HG02870 (cell line): ENCODE results near the gene CD84.
A peak's percentile ranks its signal among the peaks of the same experiment; 100 is the strongest.
"Not testable (repeated sequence)": the region's sequence is repeated elsewhere in the genome, so short reads cannot be mapped to it uniquely, and the experiment has no call there.

Experiments used
- ATAC-seq: cut with Tn5 transposase; IDR thresholded peaks from one replicate; pipeline ENCODE4 v1.9.1; 2021; ENCODE audit warnings: mild to moderate bottlenecking, moderate library complexity; ENCODE audit not compliant: unreplicated experiment

The CD84 gene

GRCh38 chr1:160575112-160575664 lies 4.1 kb downstream of the CD84 start:
- no peak for ATAC-seq

GRCh38 chr1:160570840-160571239 lies 8.5 kb downstream of the CD84 start:
- no peak for ATAC-seq

GRCh38 chr1:160569806-160570205 lies 9.5 kb downstream of the CD84 start:
- no peak for ATAC-seq

- peak; percentile 67 for ATAC-seq
These were observed 11.2 kb downstream of the CD84 start for GRCh38 chr1:160567858-160568682.

GRCh38 chr1:160567341-160567740 lies 12.0 kb downstream of the CD84 start:
- ATAC-seq: no peak

GRCh38 chr1:160565564-160565963 lies 13.7 kb downstream of the CD84 start:
- ATAC-seq: no peak

- ATAC-seq: not testable (repeated sequence)
These were observed 16.1 kb downstream of the CD84 start for GRCh38 chr1:160563230-160563629.

GRCh38 chr1:160562745-160563144 lies 16.6 kb downstream of the CD84 start:
- ATAC-seq: not testable (repeated sequence)

- no peak for ATAC-seq
These were observed 18.5 kb downstream of the CD84 start for GRCh38 chr1:160560806-160561205.

- no peak for ATAC-seq
These were observed 19.1 kb downstream of the CD84 start for GRCh38 chr1:160560045-160560705.

- ATAC-seq: not testable (repeated sequence)
These were observed 19.9 kb downstream of the CD84 start for GRCh38 chr1:160559437-160559836.

GRCh38 chr1:160558660-160559380 lies 20.5 kb downstream of the CD84 start:
- ATAC-seq: no peak

- no peak for ATAC-seq
These were observed 25.5 kb downstream of the CD84 start for GRCh38 chr1:160553778-160554177.

GRCh38 chr1:160552425-160552824 lies 26.9 kb downstream of the CD84 start:
- ATAC-seq: no peak

- ATAC-seq: no peak
These were observed 28.7 kb downstream of the CD84 start for GRCh38 chr1:160550572-160551034.

- no peak for ATAC-seq
These were observed 29.7 kb downstream of the CD84 start for GRCh38 chr1:160549665-160550006.

GRCh38 chr1:160548960-160549664 lies 30.2 kb downstream of the CD84 start:
- no peak for ATAC-seq

- no peak for ATAC-seq
These were observed 31.1 kb downstream of the CD84 start for GRCh38 chr1:160548183-160548582.

- no peak for ATAC-seq
These were observed 31.9 kb downstream of the CD84 start for GRCh38 chr1:160547422-160547821.

GRCh38 chr1:160546942-160547341 lies 32.4 kb downstream of the CD84 start:
- ATAC-seq: no peak

GRCh38 chr1:160544647-160545046 lies 34.6 kb downstream of the CD84 start:
- no peak for ATAC-seq
